ENCODE data around the gene SUSD4.

Gene SUSD4

DNA sequence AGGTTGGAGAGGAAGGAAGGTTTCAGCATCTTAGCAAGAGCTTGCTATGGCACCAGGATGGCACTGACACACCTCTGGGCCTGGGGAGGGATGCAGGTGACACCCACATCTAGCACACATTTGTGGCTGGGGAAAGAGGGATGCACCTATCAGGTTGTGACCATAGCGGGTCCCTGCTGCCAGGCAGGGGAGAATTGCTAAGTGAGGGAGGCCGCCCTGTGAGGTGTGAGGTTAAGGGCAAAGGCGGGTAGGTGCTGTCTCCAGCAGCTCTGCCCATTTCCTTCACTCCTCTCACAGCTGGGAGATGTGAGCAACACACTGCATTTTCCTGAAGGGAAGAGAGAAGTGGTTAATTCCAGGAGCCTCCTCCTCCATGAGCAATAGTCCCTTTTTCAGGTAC, 137.7 kb downstream of the SUSD4 start:
- DNase-seq: no peak

DNA sequence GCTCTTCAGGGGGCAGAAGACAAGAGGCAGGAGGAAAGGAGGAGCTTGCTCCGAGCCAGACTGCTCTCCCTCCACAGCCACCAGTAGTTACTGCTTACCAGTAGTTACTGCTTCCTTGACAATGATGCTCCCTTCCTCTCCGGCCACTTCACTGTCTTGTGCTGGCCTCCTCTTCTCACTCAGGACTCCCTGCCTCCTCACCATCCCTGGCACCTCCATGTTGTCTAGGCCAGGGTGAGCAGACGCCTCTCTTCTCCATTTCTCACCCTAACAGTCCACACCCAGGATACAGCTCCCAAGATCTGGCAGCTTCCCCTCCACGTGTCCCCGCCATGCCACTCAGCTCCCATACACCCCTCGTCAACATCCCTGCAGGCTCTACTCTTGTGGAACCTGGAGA, 138.5 kb downstream of the SUSD4 start:
- DNase-seq: no peak

DNA sequence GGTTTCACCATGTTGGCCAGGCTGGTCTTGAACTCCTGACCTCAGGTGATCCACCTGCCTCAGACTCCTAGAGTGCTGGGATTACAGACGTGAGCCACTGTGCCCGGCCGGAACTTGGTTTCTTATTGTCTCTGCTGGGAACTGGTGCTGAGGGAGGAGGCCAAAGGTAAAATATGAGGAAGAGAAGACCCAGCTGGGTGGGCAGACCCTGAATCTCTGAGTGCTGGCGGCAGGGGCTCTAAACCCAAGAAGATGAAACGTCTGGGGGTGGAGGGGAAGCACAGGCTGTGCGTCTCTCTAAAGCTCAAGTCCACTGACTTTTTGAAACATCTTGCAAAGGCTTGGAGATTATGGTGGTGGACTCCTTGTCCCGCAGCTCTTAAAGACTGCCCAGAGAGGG, 138.9 kb downstream of the SUSD4 start:
- no peak for DNase-seq

DNA sequence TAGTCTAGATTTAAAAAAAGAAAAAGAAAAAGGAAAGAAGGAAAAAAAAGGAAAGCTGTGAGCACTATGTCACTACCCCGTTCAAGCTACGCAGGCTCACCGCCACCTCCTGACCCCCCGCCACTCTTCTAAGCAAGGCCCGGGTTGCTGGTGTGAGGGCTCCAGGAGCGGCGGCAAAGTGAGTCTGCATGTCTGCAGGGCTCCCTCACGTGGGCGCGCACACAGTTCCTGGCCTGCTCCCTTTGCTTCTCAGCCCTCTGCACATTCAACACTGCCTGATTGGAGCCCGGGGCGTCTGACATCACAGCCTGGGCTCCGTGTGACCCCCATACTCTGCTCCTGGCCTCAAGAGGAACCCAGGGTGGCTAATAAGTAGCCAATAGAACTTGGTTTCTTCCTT, 139.5 kb downstream of the SUSD4 start:
- DNase-seq: no peak

DNA sequence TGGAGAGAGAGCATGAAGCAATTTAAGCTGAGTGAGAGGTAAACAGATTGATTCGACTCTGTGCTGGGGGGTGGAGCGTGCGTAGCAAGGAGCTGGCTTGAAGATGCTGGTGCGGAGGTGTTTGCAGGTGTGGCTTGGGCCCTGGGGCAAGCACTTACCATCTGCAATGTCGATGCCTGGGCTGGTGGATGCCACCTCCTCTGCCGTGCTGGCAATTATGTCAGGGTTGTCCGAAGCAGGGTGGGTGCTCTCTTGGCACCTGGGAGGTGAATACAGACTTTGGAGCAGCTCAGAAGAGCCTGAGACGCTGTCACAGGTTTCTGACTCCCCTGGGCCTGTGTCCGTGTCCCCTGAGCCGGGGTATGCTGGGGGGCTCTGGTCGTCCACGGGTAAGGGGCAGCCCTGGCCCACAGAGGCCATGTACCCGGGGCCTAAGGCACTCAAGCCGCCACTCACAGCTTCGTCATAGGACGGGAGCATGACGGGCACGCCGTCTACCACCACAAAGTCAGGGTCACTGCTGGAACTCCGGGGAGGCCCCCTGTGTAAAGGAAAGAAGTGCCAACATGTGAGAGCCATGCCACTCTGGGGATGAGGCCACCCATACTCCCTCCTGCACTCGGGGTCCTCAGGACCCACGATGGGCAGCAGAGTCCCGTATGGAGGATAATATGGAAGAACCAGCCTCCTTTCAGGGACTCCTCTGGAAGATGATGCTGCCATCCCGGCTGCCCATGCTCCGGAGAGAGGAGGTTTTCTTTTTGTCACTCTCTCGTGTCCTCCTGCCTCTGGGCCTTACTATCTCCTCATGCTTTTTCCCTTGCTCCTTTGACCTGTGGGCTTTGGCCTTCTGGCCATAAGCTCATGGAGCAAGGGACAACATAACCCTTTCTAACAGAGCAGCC, 140.6 kb downstream of the SUSD4 start:
- no peak for DNase-seq

DNA sequence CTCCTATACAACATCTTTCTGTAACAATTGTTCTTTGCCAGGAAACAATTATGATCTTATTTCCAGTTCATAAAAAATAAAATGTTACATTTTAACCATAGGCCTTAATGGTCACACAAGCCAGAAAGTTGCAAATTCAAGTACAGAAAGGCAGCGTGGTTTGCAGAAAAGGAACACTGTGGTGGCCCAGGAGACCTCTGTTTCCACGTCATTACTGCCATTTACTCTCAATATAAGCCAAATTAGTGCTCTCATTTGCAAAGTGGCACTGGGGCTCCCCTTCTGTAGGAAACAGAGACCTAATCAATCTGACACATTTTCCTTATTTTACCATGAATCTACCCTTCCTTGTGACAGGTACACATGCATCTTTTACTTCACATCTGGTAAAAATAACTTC, 141.6 kb downstream of the SUSD4 start:
- DNase-seq: no peak

DNA sequence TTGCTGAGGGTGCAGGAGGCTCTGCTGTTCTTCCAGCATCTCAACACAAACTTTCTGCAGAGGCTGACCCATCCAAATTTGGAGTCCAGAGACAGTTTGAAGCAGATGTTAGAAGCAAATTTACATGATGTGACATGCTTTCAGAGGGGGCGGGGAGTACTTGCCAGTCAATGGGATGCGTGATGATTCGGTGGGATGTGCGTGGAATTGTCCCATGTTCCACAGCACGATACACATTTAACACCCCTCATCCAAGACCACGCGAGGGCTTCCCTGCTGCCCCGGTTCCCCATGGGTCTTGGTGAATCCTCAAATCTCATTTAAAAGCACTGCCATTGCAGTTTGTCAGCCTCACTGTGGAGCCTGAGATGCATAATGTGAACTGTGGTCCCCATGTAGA, 142.3 kb downstream of the SUSD4 start:
- no peak for DNase-seq

DNA sequence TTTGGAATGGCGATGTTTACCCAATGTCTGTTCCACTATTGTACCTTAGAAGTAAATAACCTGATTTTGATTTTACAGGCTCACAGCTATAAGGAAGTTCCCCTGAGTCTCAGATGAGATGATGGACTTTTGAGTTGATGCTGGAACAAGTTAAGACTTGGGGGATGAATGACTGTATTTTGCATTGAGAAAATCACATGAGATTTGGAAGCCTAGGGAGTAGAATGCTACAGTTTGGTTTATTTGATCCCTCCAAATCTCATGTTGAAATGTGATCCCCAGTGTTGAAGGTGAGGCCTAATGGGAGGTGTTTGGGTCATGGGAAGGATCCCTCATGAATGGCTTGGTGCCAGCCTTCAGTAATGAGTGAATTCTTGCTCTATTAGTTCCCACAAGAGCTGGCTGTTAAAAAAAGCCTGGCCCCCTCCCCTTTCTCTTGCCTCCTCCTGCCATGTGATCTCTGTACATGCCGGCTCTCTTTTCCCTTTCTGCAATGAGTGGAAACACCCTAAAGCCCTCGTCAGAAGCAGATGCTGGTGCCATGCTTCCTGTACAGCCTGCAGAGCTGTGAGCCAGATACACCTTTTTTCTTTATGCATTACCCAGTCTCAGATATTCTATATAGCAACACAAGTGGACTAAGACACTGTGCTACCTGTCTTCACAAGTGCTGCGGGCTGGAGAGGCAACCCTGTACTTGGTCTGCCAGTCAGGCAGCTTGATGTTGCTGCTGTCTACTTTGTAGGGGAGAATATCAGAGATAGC, 143.9 kb downstream of the SUSD4 start:
- DNase-seq: no peak

DNA sequence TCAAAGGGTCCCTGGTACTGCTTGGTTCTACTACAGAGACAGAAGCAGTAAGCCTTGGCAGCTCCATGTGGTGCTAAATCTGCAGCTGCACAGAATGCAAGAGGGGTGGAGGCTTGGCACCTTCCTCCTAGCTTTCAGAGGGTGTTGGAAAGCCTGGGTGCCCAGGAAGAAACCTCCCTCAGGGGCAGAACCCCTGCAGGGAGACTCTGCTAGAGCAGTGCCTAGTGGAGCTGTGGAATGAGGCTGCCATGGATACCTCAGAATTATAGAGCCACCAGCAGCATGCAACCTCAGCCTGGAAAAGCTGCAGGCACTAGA, 144.7 kb downstream of the SUSD4 start:
- DNase-seq: no peak

DNA sequence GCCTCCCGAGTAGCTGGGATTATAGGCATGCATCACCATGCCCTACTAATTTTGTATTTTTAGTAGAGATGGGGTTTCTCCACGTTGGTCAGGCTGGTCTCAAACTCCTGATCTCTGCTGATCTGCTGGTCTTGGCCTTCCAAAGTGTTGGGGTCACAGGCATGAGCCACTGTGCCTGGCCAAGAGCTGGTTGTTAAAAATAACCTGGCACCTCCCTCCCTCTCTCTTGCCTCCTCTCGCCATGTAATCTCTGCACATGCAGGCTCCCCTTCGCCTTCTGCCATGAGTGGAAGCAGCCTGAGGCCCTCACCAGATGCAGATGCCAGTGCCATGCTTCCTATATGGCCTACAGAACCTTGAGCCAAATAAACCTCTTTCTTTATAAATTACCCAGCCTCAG, 146.2 kb downstream of the SUSD4 start:
- DNase-seq: no peak

DNA sequence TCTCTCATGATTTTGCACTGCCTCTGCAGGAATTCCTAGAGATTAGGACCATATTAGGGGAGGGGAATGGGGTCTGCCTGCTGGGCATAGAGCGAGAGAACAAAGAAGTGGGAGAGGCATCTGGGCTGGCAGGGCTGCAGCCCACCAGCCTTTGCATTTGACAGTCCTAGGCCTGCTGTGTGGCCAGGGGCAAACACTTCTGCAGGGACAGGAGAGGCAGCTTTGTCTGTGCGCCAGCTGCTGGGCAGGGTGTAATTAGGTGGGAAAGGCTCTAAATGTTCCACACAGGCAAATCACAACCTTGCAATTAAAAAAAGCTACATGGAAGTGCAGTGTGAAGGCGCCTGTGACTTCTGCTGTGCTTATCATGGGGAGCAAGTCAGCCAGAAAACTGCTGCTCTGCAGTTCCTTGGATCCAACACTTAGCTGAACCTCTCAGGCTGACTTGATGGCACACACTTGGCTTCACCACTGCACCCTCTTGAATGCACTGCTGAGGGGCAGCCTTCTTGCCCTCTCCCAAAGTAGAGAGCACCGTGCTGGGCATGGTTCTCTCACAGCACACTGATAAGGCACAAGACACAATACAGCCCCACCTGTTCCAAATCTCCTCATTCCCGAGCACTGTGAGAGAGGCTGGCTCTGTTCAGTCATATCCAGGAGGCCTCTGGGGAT, 147.3 kb downstream of the SUSD4 start:
- no peak for DNase-seq

DNA sequence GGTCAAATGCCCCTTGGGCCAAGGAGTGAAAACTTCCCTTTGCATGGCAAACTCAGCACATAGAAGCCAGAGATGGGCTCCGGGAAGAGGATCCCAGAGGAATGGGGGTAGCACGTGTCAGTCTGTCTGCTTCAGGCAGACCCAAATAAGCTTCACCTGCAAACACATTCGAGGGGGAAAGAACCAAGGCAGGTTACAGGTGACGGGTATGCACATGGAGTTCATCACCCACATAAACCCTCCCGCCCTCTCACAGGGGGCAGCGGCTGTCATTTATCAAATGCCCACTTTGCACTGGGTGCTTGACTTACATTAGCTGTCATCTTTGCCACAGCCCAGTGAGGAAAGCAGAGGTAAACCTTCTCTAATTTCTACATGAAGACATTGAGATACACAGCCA, 147.9 kb downstream of the SUSD4 start:
- DNase-seq: no peak

DNA sequence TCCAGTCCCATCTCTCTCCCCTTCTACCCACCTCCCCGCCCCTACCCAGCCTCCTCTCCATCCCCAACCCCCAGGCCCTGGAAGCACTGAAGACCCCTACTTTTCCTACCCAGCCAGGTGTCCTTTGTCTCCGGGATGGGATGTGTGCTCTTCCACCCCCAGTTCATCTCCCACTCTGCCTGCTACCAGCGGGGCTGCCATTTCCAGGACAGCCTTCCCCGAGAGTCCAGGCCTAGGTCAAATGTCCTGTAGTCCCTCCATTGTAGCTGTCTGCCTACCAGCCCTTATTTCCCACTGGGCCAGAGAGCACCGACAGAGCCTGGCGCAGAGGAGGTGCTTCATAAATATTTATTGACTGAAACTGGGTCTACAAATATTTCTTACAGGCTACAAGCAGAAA, 148.9 kb downstream of the SUSD4 start:
- no peak for DNase-seq

DNA sequence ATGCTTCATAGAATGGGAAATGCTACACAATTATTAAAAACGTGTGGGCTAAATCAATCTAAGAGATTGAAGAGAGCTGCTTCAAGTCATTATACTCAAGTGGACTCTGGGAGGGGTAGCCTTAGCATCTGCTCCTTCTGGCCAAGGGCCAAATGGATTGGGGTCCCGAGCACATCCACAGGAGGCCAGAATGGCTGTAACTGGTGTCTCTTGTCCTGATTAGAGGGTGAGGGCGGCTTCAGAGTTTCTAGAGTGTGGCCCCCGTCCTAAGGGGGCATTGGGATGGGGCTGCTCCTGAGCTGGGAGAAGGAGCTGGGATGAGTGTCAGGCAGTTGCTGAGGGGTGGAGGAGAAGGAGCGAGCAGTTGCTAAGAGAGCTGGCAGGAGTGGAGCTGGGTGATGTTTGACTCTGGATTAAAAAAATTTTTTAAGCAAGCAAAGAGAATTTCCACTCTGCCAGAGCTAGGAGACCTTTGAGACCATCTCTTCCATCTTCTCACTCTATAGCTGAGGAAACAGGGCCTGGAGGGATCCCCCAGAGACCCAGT, 149.6 kb downstream of the SUSD4 start:
- no peak for DNase-seq

DNA sequence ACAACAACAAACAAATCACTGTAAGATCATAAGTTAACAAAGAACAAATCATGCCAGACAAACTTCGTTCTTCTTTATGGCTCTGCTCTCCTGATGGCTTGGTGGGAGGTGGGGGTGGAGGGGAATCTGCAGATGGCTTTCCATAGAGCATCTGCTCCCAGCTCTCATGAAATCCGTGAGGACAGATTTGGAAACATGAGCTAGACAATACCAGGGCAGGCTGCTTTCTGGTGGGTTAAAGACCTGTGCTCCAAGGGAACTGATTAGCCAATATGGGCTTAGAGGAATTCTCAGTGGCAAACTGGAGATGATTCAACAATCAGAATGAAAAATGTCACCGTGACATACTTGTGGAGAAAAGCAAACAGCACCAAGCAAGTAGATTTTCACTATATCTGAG, 151.5 kb downstream of the SUSD4 start:
- DNase-seq: no peak

DNA sequence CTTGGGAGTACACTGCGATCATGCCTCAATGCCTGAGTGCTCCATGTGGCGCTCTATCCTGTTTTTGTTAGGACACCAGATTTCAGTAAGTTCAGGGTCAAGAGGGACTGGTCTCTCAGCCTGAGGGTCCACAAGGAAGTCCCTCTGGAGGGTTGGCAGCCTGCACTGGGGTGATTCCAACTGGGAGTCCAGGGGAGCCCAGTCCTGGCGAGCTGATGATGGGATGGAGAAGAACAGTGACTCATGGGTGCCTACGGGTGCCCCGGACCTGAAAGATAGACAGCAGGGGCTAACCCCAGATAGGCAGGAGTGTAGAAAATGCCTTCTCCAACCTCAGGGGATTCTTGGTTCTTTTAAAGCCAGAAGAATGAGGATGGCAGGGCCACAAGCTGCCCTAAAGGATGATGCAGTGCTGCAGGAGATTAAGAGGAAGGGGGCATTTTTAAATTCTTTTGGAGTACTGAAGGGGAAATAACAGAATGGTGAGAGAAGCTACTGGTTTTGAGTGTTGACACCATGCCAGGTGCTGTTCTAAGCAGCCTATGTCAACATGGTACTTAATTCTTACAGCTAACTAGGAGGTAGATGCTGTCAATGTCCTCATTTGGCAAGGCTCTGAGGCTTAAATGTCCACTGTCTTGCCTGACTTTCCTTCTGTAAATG, 152.5 kb downstream of the SUSD4 start:
- no peak for DNase-seq

DNA sequence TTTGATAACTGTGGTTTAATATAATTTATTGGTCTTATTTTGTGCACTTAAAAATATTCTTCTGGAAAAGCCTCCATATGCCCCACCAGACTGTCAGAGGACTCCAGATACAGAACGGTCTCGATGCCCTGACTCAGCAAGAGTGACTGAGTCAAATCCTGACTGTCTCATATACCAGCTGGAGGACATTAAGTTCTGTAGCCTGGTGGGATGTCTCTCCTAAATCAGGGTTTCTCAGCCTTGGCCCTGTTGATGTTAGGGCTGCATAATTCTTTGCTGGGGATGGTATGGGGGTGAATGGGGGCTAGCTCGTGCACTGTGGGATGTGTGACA, 153.2 kb downstream of the SUSD4 start:
- DNase-seq: no peak

DNA sequence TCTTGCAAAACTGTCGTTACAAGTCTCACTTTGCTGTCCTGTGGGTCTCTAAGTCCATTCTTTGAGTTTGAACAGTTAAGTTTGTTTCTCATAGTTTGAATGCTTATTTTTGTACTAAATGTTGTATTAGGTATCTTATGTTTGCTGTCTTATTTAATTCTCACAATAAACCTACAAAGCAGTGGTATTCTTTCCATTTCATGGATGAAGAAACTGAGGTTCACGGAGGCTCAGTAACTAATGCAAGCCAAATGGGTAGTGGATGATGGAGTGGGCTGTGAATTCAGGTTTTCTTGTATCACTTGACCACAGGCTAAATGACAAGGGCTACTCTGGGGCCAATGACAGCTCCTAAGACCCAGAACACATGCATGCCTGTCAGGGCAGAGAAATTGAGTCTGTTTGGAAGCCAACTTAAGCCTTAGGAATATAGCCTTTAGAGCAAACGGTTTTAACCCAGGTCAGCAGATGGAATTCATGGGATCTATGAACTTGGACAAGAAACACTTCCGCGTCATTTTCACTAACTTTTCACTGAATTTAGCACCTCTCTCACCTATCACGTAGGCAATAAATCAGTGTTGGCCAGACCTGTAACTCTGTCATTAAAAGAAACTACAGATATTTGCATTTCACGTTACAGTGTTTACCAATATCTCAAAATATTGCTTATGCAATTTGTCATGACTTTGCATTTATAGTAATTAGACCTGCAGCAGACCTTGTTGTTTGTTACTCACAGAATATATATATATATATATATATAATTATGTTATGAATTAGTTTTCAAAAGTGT, 153.8 kb downstream of the SUSD4 start:
- no peak for DNase-seq

DNA sequence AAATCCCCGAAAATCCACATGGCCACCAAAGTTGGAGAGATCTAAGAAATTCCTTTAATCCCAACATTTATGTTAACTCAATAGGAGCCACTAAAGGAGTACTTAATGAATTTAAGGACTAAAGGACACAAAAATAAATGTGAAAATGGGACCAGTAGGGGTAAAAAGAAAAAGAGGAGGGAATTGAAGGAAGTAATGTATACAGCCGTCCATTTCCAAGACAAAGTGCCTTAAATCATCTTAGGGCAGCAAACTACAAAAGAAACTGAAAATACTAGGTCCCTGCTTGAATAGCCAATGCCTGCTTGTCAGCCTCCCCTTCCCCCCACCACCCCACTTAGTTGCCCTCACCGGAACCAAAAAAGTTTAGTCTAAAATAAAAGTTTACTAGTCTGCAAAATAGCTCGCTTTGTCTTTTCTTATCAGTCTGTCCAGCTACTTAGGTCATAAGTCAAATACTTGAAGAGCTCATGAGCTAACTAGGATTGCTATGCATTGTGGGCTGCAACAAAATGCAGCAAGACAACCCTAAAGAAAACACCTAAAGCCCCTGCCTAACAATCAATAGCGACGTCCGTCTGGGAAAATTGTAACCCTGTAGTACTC, 154.6 kb downstream of the SUSD4 start:
- no peak for DNase-seq

DNA sequence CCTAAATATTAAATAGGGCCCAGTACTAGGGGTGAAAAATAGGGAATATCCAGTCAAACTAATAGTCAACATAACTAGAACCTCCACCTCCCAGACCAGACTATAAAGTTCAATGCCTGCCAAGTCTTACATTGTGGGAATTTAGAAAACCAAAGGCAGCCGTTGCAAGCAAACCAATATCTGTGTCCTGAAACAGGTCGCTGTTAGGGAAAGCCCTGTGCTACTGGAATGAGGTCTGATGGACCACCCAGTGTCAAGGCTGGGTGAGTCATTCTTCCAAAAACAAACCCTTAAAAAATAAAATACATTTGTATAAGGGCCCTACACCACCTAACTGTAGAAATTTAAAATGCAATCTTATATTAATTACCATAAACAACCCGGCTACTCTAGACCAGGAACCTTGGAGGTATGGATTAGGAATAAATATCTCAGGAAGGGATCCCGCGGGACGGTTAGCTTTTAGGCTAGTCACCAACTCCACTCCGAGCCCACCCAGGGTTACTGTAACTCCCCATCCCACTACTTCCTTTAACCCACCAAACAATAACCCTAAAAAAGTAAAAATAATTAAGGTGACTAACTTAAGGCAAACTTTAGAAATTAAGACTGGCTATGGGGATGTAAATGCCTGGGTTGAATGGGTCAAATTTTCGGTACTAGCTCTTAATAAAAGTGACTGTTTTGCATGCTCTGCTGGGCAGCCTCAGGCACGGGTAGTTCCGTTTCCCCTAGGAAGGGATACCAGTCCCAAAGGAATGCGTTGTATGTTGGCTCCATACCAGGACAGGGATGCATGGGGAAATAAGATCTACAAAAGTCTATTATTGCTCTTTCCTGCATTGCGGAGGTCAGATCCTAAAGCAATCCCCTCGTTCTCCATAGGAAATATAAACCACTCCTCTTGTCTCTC, 155.6 kb downstream of the SUSD4 start:
- no peak for DNase-seq

Data from activated CD4-positive, alpha-beta T cell treated with anti-CD3 and anti-CD28 coated beads, Interleukin-2, amount 50 U/mL, for 1 hour (primary cell).